Osteocyte (in vitro differentiated cells): ENCODE data around the gene CFLAR. TPM values are rescaled to one million over a fixed set of nuclear protein-coding genes. Genes with fewer than 3 reads are reported as not detected.

ENCODE experiments used
- DNase-seq: peaks from one replicate; pipeline ENCODE4 v3.0.0; 2021; ENCODE audit warnings: mixed read lengths; ENCODE audit not compliant: unreplicated experiment; ENCODE audit errors: extremely low spot score
- H3K27ac Mint-ChIP-seq: one replicate; pipeline ENCODE4 v1.8.0; 2021; ENCODE audit warnings: mild to moderate bottlenecking, mixed read lengths; ENCODE audit not compliant: unreplicated experiment
- H3K27me3 Mint-ChIP-seq: one replicate; pipeline ENCODE4 v1.8.0; 2021; ENCODE audit warnings: mixed read lengths; ENCODE audit not compliant: unreplicated experiment
- H3K36me3 Mint-ChIP-seq: one replicate; pipeline ENCODE4 v1.8.0; 2021; ENCODE audit warnings: mixed read lengths; ENCODE audit not compliant: unreplicated experiment
- H3K4me1 Mint-ChIP-seq: one replicate; pipeline ENCODE4 v1.8.0; 2021; ENCODE audit warnings: mixed read lengths; ENCODE audit not compliant: unreplicated experiment
- H3K4me3 Mint-ChIP-seq: one replicate; pipeline ENCODE4 v1.8.0; 2021; ENCODE audit warnings: mild to moderate bottlenecking, moderate library complexity, mixed read lengths; ENCODE audit not compliant: unreplicated experiment
- H3K9me3 Mint-ChIP-seq: one replicate; pipeline ENCODE4 v1.8.0; 2021; ENCODE audit warnings: mixed read lengths; ENCODE audit not compliant: unreplicated experiment
- CTCF ChIP-seq: fragments of 200-600 bp; sonication (generic); IDR thresholded peaks from 2 replicates; pipeline ENCODE4 v1.5.0; 2021; ENCODE audit warnings: antibody characterized with exemption, mild to moderate bottlenecking, moderate library complexity
- long read RNA-seq: library from polyadenylated mRNA; unstranded; transcript quantifications from one replicate; pipeline ENCODE4 v2.0.0, GENCODE V29; 2021
- total RNA-seq: library from RNA; stranded (reverse); gene quantifications from 2 replicates; pipeline ENCODE4 v1.2.1, GENCODE V29; 2021

Gene CFLAR
- 45.8 and 48.1 TPM in 2 replicates for total RNA-seq
- long read RNA-seq, full-length matches to known transcripts, result 57 of 90 reads
- long read RNA-seq, partial matches to known transcripts, result 6 of 90 reads
- long read RNA-seq, other reads (novel, unspliced or antisense), result 27 of 90 reads

GRCh38 chr2:201116115-201116958, at the start of gene CFLAR:
CFLAR (plus strand) TSS chr2:201116164; CDS start chr2:201129866, 13,702 bp downstream.
- no peaks in the 10 kb centered on the region for H3K27me3 Mint-ChIP-seq
- DNase-seq, result no peak
- no peak for TF ChIP-seq CTCF
- H3K4me3 Mint-ChIP-seq, result peak within 1 kb of the TSS; percentile 89
- no peaks in the 10 kb centered on the region for H3K9me3 Mint-ChIP-seq
- peak within 1 kb of the TSS; percentile 98 for H3K27ac Mint-ChIP-seq
- H3K4me1 Mint-ChIP-seq, result peaks cover 35% of the 10 kb centered on the region
- H3K36me3 Mint-ChIP-seq, result no peaks in the 10 kb centered on the region

DNA sequence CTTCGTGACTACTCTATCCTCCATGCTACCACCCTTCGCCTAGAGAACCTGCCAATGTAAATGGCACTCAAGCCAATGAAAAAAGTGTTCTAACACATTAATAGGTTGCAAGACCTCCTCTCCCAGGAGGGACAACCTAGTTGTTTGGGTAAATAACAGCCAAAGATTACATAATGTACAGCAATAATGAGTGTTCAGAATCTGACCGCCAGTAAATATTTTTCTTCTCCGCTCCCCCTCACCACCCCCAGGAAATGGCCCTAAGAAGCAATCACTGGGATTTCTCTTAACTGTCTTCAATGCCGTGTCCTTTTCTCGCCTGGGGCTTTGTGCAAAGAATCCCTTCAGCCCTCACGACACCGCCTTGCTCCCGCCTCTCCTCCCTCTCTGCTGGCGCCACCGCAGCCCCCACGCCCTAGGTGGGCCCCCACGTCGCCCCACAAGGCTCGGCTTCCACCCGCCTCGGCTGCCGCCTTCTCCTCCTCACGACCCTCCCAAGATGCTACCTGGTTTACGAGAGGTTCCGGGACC, 45.0 kb upstream of the CFLAR start:
- no peak for DNase-seq
- Mint-ChIP-seq H3K36me3 (no peaks in the 10 kb centered on the region), H3K9me3 (no peaks in the 10 kb centered on the region), H3K27me3 (no peaks in the 10 kb centered on the region), H3K27ac (peak overlapping the region; percentile 95), H3K4me3 (peak overlapping the region; percentile 99), H3K4me1 (peaks cover 47% of the 10 kb centered on the region)
- TF ChIP-seq CTCF, result no peak

GRCh38 chr2:201071479-201072200, 44.3 kb upstream of the CFLAR start, which contains the start of the genes HYCC2 and NDUFB3:
HYCC2 (minus strand) TSS chr2:201071671; CDS start chr2:201024009, 47,662 bp downstream.
NDUFB3 (plus strand) TSS chr2:201072001; CDS start chr2:201078883, 6,882 bp downstream.
- peak within 1 kb of the TSS; percentile 95 for H3K27ac Mint-ChIP-seq
- no peaks in the 10 kb centered on the region for H3K9me3 Mint-ChIP-seq
- DNase-seq, result peak; percentile 96
- H3K4me1 Mint-ChIP-seq, result peaks cover 47% of the 10 kb centered on the region
- no peaks in the 10 kb centered on the region for H3K36me3 Mint-ChIP-seq
- no peaks in the 10 kb centered on the region for H3K27me3 Mint-ChIP-seq
- peak within 1 kb of the TSS; percentile 99 for H3K4me3 Mint-ChIP-seq
- peak; percentile 30 for TF ChIP-seq CTCF

- H3K36me3 Mint-ChIP-seq, result no peaks in the 10 kb centered on the region
- peak overlapping the region; percentile 95 for H3K27ac Mint-ChIP-seq
- DNase-seq, result no peak
- no peaks in the 10 kb centered on the region for H3K27me3 Mint-ChIP-seq
- H3K4me1 Mint-ChIP-seq, result peaks cover 43% of the 10 kb centered on the region
- H3K9me3 Mint-ChIP-seq, result no peaks in the 10 kb centered on the region
- peak overlapping the region; percentile 99 for H3K4me3 Mint-ChIP-seq
- no peak for TF ChIP-seq CTCF
These were observed 43.8 kb upstream of the CFLAR start for GRCh38 chr2:201072201-201072530.
